Lower leg skin (tissue), 4 donors: ENCODE measurements around the gene THSD4. TPM values are rescaled to one million over a fixed set of nuclear protein-coding genes. Genes with fewer than 3 reads are reported as not detected.
A peak's percentile ranks its signal among the peaks of the same experiment; 100 is the strongest.
"Not testable (repeated sequence)": the region's sequence is repeated elsewhere in the genome, so short reads cannot be mapped to it uniquely, and the experiment has no call there.

ENCODE experiments used
- DNase-seq, 2 donors: peaks; one replicate each; pipeline ENCODE4 v3.0.0-alpha.2; 2019; ENCODE audit warnings: low spot score in 2 of 2
- H3K4me3 ChIP-seq: fragments of 200-600 bp; sonication (generic); 2 replicates; pipeline ENCODE4 v1.5.1; 2017; ENCODE audit warnings: mild to moderate bottlenecking, low read depth; ENCODE audit not compliant: poor library complexity, severe bottlenecking
- POLR2A ChIP-seq, 2 donors: fragments of 450-650 bp; IDR thresholded peaks; one replicate each; pipeline ENCODE4 v1.6.1; 2016 to 2017; ENCODE audit warnings: antibody characterized with exemption in 2 of 2, mild to moderate bottlenecking in 1 of 2, moderate library complexity in 1 of 2
- WGBS, 2 donors: methylation state at CpG; one replicate each; pipeline ENCODE4 v1.1.5; 2018; 5-methylcytosine and 5-hydroxymethylcytosine counted together
- intact Hi-C: fragments of 100-400 bp; cut with DNase I; formaldehyde crosslinking; loops from one replicate; pipeline ENCODE4 v1.15.0; 2023; ENCODE audit warnings: low total_unique reads
- total RNA-seq, 4 donors: library from RNA; depleted of rRNA; stranded (reverse); fragments of >200 nt; gene quantifications; one replicate each; pipeline ENCODE4 v1.1.0, GENCODE V29; 2016
- TF ChIP-seq, protein P1 (sequence below), 3 donors: fragments of 450-650 bp; IDR thresholded peaks; one replicate each; pipeline ENCODE4 v1.5.1; 2016; ENCODE audit warnings: antibody characterized with exemption in 3 of 3, mild to moderate bottlenecking in 3 of 3, moderate library complexity in 2 of 3

The THSD4 gene
- total RNA-seq, 4 donors from 2014 or later, result 9.3 to 39.2 (median 32.8) TPM

- TF ChIP-seq POLR2A (IDR thresholded peaks at IDR 0.05), result no peak
- TF ChIP-seq, protein P1, sequence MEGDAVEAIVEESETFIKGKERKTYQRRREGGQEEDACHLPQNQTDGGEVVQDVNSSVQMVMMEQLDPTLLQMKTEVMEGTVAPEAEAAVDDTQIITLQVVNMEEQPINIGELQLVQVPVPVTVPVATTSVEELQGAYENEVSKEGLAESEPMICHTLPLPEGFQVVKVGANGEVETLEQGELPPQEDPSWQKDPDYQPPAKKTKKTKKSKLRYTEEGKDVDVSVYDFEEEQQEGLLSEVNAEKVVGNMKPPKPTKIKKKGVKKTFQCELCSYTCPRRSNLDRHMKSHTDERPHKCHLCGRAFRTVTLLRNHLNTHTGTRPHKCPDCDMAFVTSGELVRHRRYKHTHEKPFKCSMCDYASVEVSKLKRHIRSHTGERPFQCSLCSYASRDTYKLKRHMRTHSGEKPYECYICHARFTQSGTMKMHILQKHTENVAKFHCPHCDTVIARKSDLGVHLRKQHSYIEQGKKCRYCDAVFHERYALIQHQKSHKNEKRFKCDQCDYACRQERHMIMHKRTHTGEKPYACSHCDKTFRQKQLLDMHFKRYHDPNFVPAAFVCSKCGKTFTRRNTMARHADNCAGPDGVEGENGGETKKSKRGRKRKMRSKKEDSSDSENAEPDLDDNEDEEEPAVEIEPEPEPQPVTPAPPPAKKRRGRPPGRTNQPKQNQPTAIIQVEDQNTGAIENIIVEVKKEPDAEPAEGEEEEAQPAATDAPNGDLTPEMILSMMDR (IDR thresholded peaks at IDR 0.05), result no peak
- 68 to 74% methylated on average over 13 of the region's 13 CpGs for WGBS, 2 donors
Measured at GRCh38 chr15:71203586-71204474, 88.6 kb downstream of the THSD4 start.

GRCh38 chr15:71207141-71207540 is 91.9 kb downstream of the THSD4 start:
- intact Hi-C loops, result no loop called here
- 90 to 98% methylated on average over 4 of the region's 4 CpGs for WGBS, 2 donors
- TF ChIP-seq POLR2A (IDR thresholded peaks at IDR 0.05), result no peak
- TF ChIP-seq, protein P1 (IDR thresholded peaks at IDR 0.05), result no peak
- peak in 1 of 2 donors; percentile 14 for DNase-seq
- H3K4me3 ChIP-seq, result no peak overlapping the region

More at GRCh38 chr15:71203586-71204474, 88.6 kb downstream of the THSD4 start:
- no peak overlapping the region for H3K4me3 ChIP-seq
- intact Hi-C loops, result no loop called here
- DNase-seq, result peak in 1 of 2 donors; percentile 45

- 64 to 76% methylated on average over 4 of the region's 4 CpGs for WGBS, 2 donors
- no peak for DNase-seq
- no peak overlapping the region for H3K4me3 ChIP-seq
- TF ChIP-seq, protein P1 (IDR thresholded peaks at IDR 0.05), result no peak
- no peak for TF ChIP-seq POLR2A (IDR thresholded peaks at IDR 0.05)
- intact Hi-C loops, result no loop called here
Measured at GRCh38 chr15:71212146-71212545, 96.9 kb downstream of the THSD4 start.

- DNase-seq, intact Hi-C loops, H3K4me3 ChIP-seq: not testable (repeated sequence)
- 94 to 95% methylated on average over 8 of the region's 8 CpGs for WGBS, 2 donors
Measured at GRCh38 chr15:71213943-71214342, 98.7 kb downstream of the THSD4 start.

GRCh38 chr15:71215126-71215894 is 100.0 kb downstream of the THSD4 start:
- H3K4me3 ChIP-seq, result no peak overlapping the region
- DNase-seq, result peak in 1 of 2 donors; percentile 82
- intact Hi-C loops, result no loop called here
- TF ChIP-seq POLR2A (IDR thresholded peaks at IDR 0.05), result no peak
- TF ChIP-seq, protein P1 (IDR thresholded peaks at IDR 0.05), result no peak
- WGBS, 2 donors, result 44 to 67% methylated on average over 16 to 18 of the region's 51 CpGs

DNA sequence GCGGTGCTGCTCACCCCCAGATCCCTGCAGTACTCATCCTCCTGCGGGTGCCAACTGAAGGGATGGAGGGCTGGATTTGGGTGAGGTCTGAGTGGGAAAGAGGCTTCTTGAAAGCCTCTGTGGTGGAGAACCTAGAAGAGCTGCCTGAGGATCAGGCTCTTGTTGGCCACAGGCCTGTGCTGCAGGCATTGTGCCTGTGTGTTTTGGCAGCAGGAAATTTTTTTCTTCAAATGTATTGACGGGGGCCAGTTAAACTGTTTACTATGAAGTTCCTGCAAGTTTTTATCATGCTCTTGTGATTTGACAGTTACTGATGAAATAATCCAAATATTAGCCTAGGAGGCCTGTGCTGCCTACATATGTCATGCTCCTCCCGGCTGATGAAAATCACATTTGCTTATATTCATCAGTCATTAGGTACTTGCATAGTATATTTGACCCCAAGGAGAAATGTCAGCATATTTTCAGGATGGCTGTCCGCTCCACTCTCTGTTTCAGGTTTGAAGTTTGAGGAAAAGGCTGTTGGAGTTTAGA is 103.1 kb downstream of the THSD4 start:
- 73 to 78% methylated on average over 5 of the region's 5 CpGs for WGBS, 2 donors
- no peak overlapping the region for H3K4me3 ChIP-seq

More for the DNA sequence above, 103.1 kb downstream of the THSD4 start:
- DNase-seq, result peak in 1 of 2 donors; percentile 43
- intact Hi-C loops, result no loop called here
- TF ChIP-seq, protein P1 (IDR thresholded peaks at IDR 0.05), result no peak
- TF ChIP-seq POLR2A (IDR thresholded peaks at IDR 0.05), result no peak
